H1 (cell line): Measurements from ENCODE around the gene CCDC169. TPM values are rescaled to one million over a fixed set of nuclear protein-coding genes. Genes with fewer than 3 reads are reported as not detected.

Source experiments
- CTCF ChIA-PET: fragments of 300-600 bp; sonication (Branson Sonifier 250); formaldehyde crosslinking; loops from one replicate; lab custom pipeline; 2021; ENCODE audit not compliant: partially characterized antibody; lab: Charles Lee
- POLR2A ChIA-PET: fragments of 300-600 bp; sonication (Branson Sonifier 250); formaldehyde crosslinking; loops from one replicate; lab custom pipeline; 2021; ENCODE audit warnings: inconsistent platforms; ENCODE audit not compliant: partially characterized antibody; lab: Charles Lee
- DNase-seq, 2 experiments: peaks; one replicate each; pipeline versions ENCODE4 v3.0.0 to v3.0.0-alpha.2; 2010 to 2022; ENCODE audit warnings: low spot score in 2 of 2, low read depth in 1 of 2, mixed read lengths in 1 of 2
- FAIRE-seq: peaks from 2 replicates; lab custom pipeline; 2011; peaks lifted over from hg19 to GRCh38; lab: Jason Lieb, UNC
- H2AFZ ChIP-seq: 2 replicates; pipeline ENCODE4 v1.8.1; 2012; ENCODE audit warnings: low read length, inconsistent platforms
- H2AK5ac ChIP-seq: 2 replicates; pipeline ENCODE4 v1.6.1; 2013; ENCODE audit warnings: low read depth, low read length
- H2BK120ac ChIP-seq: replicated peaks from 2 replicates; pipeline ENCODE3; 2013; ENCODE audit warnings: low read depth, low read length, inconsistent platforms
- H2BK12ac ChIP-seq: 2 replicates; pipeline ENCODE4 v1.6.1; 2013; ENCODE audit warnings: low read depth, low read length
- H2BK15ac ChIP-seq: 2 replicates; pipeline ENCODE4 v1.6.1; 2013; ENCODE audit warnings: low read length
- H2BK20ac ChIP-seq: 2 replicates; pipeline ENCODE4 v1.6.1; 2013; ENCODE audit warnings: low read length
- H2BK5ac ChIP-seq: 2 replicates; pipeline ENCODE4 v1.6.1; 2013; ENCODE audit warnings: low read depth, low read length
- H3K14ac ChIP-seq: 2 replicates; pipeline ENCODE4 v1.6.1; 2013; ENCODE audit warnings: inconsistent platforms; ENCODE audit not compliant: insufficient read length
- H3K18ac ChIP-seq: 2 replicates; pipeline ENCODE4 v1.6.1; 2013; ENCODE audit warnings: low read length; ENCODE audit errors: extremely low read depth
- H3K23ac ChIP-seq: 2 replicates; pipeline ENCODE4 v1.6.1; 2013; ENCODE audit warnings: inconsistent platforms; ENCODE audit not compliant: insufficient read length
- H3K23me2 ChIP-seq: 2 replicates; pipeline ENCODE4 v1.6.1; 2013; ENCODE audit warnings: low read depth, low read length
- H3K27ac ChIP-seq: 2 replicates; pipeline ENCODE4 v1.6.1; 2011; ENCODE audit warnings: low read depth, low read length, inconsistent platforms
- H3K27me3 ChIP-seq, 4 experiments: replicated peaks in 1 of 4; 1 replicate in 1 of 4; 2 replicates in 3 of 4; pipeline versions ENCODE4 v1.6.1 to v1.8.1; 2011 to 2013; ENCODE audit warnings: low read length in 3 of 4, mild to moderate bottlenecking in 3 of 4, inconsistent platforms in 2 of 4, mixed read lengths in 2 of 4, moderate library complexity in 1 of 4; ENCODE audit not compliant: control insufficient read depth in 3 of 4, insufficient read depth in 3 of 4; ENCODE audit errors: extremely low read depth in 1 of 4
- H3K36me3 ChIP-seq, 4 experiments: 2 replicates each; pipeline versions ENCODE4 v1.6.1 to v1.8.1; 2011 to 2013; ENCODE audit warnings: mild to moderate bottlenecking in 4 of 4, low read length in 3 of 4, moderate library complexity in 2 of 4, control low read depth in 1 of 4, inconsistent platforms in 1 of 4; ENCODE audit not compliant: insufficient read depth in 4 of 4, control insufficient read depth in 2 of 4
- H3K4ac ChIP-seq: replicated peaks from 2 replicates; pipeline ENCODE3; 2013; ENCODE audit warnings: low read length, low read depth, mixed read lengths, inconsistent platforms; ENCODE audit not compliant: insufficient read length
- H3K4me1 ChIP-seq, 4 experiments: replicated peaks in 1 of 4; 1 replicate in 1 of 4; 2 replicates in 3 of 4; pipeline versions ENCODE4 v1.6.1 to v1.8.1; 2011 to 2013; ENCODE audit warnings: low read length in 3 of 4, inconsistent platforms in 2 of 4, mixed read lengths in 1 of 4; ENCODE audit not compliant: insufficient read depth in 4 of 4, control insufficient read depth in 3 of 4
- H3K4me2 ChIP-seq, 2 experiments: 2 replicates each; pipeline versions ENCODE4 v1.6.1 to v1.8.1; 2011 to 2013; ENCODE audit warnings: low read depth in 2 of 2, low read length in 2 of 2, control low read depth in 1 of 2, inconsistent platforms in 1 of 2, mild to moderate bottlenecking in 1 of 2; ENCODE audit not compliant: insufficient read depth in 1 of 2
- H3K4me3 ChIP-seq, 4 experiments: fragments of 200-600, 300-600 bp in 1 of 4; sonication (generic), shearing (Covaris generic), sonication (Bioruptor Twin) in 1 of 4; 2 replicates each; pipeline versions ENCODE4 v1.5.1 to v1.8.1; 2011 to 2016; ENCODE audit warnings: low read length in 4 of 4, low read depth in 3 of 4, control low read depth in 2 of 4, inconsistent platforms in 2 of 4, mild to moderate bottlenecking in 2 of 4, mixed read lengths in 1 of 4, moderate library complexity in 1 of 4; ENCODE audit not compliant: insufficient read depth in 2 of 4; ENCODE audit errors: extremely low read depth in 1 of 4
- H3K56ac ChIP-seq: replicated peaks from 2 replicates; pipeline ENCODE3; 2013; ENCODE audit warnings: low read depth, mild to moderate bottlenecking, mixed read lengths, low read length, inconsistent platforms; ENCODE audit not compliant: insufficient read length
- H3K79me1 ChIP-seq: 2 replicates; pipeline ENCODE4 v1.6.1; 2013; ENCODE audit warnings: low read depth, low read length, control low read depth
- H3K79me2 ChIP-seq, 2 experiments: 2 replicates each; pipeline versions ENCODE4 v1.6.1 to v1.8.1; 2012 to 2013; ENCODE audit warnings: low read length in 2 of 2, mild to moderate bottlenecking in 2 of 2, inconsistent platforms in 1 of 2; ENCODE audit not compliant: insufficient read depth in 2 of 2, control insufficient read depth in 1 of 2
- H3K9ac ChIP-seq, 4 experiments: replicated peaks in 1 of 4; 1 replicate in 1 of 4; 2 replicates in 3 of 4; pipeline versions ENCODE4 v1.6.1 to v1.8.1; 2011 to 2013; ENCODE audit warnings: low read depth in 3 of 4, low read length in 3 of 4, control low read depth in 2 of 4, mild to moderate bottlenecking in 2 of 4, moderate library complexity in 2 of 4, inconsistent platforms in 1 of 4; ENCODE audit errors: extremely low read depth in 1 of 4
- H3K9me3 ChIP-seq, 2 experiments: 2 replicates each; pipeline versions ENCODE4 v1.6.1 to v1.8.1; 2012 to 2013; ENCODE audit warnings: mild to moderate bottlenecking in 2 of 2, moderate library complexity in 2 of 2, control low read depth in 1 of 2, inconsistent platforms in 1 of 2, low read depth in 1 of 2, low read length in 1 of 2, mixed read lengths in 1 of 2; ENCODE audit not compliant: insufficient read depth in 2 of 2
- H4K20me1 ChIP-seq, 2 experiments: replicated peaks in 1 of 2; 2 replicates each; pipeline versions ENCODE3 to v1.8.1; 2011 to 2013; ENCODE audit warnings: inconsistent platforms in 2 of 2, low read length in 2 of 2, mild to moderate bottlenecking in 1 of 2; ENCODE audit not compliant: insufficient read depth in 2 of 2, control insufficient read depth in 1 of 2
- H4K5ac ChIP-seq: 2 replicates; pipeline ENCODE4 v1.6.1; 2013; ENCODE audit warnings: low read length, low read depth, mixed read lengths, inconsistent platforms; ENCODE audit not compliant: insufficient read length
- H4K8ac ChIP-seq: 2 replicates; pipeline ENCODE4 v1.8.0; 2013; ENCODE audit warnings: mild to moderate bottlenecking, moderate library complexity, low read length, inconsistent platforms; ENCODE audit not compliant: insufficient read depth; ENCODE audit errors: extremely low read depth
- H4K91ac ChIP-seq: replicated peaks from 2 replicates; pipeline ENCODE3; 2013; ENCODE audit warnings: low read length, mixed read lengths, inconsistent platforms; ENCODE audit not compliant: insufficient read length
- CHD2 ChIP-seq: IDR thresholded peaks from 2 replicates; pipeline ENCODE4 v1.6.1; 2012; ENCODE audit warnings: low read length, improper control_type of control experiment
- EP300 ChIP-seq, 2 experiments: IDR thresholded peaks; 1 replicate in 1 of 2; 2 replicates in 1 of 2; pipeline ENCODE4 v1.6.1; 2011 to 2012; ENCODE audit warnings: low read depth in 2 of 2, low read length in 2 of 2, mild to moderate bottlenecking in 2 of 2, borderline replicate concordance in 1 of 2, inconsistent platforms in 1 of 2, moderate library complexity in 1 of 2
- KDM1A ChIP-seq: fragments of 200-600, 300-600 bp; sonication (generic); IDR thresholded peaks from 2 replicates; pipeline ENCODE4 v1.7.1; 2016; ENCODE audit warnings: mild to moderate bottlenecking, low read length, borderline replicate concordance
- POLR2A ChIP-seq, 2 experiments: IDR thresholded peaks; 1 replicate in 1 of 2; 2 replicates in 1 of 2; pipeline ENCODE4 v1.6.1; 2011; ENCODE audit warnings: low read depth in 2 of 2, low read length in 2 of 2, mild to moderate bottlenecking in 2 of 2; ENCODE audit errors: control extremely low read depth in 1 of 2
- RAD21 ChIP-seq, 2 experiments: IDR thresholded peaks in 1 of 2; conservative IDR thresholded peaks in 1 of 2; 2 replicates each; pipeline ENCODE4 v1.6.1; 2011; ENCODE audit warnings: low read depth in 2 of 2, low read length in 2 of 2, improper control_type of control experiment in 1 of 2, inconsistent platforms in 1 of 2, mild to moderate bottlenecking in 1 of 2, moderate library complexity in 1 of 2
- RXRA ChIP-seq: IDR thresholded peaks from 2 replicates; pipeline ENCODE4 v1.6.1; 2011; ENCODE audit warnings: low read depth, mild to moderate bottlenecking, low read length, moderate library complexity; ENCODE audit not compliant: insufficient read depth
- TBP ChIP-seq: IDR thresholded peaks from 2 replicates; pipeline ENCODE4 v1.6.1; 2011; ENCODE audit warnings: low read depth, low read length, improper control_type of control experiment
- WGBS, 2 experiments: shearing (Covaris generic) in 1 of 2; methylation state at CpG; one replicate each; pipeline versions ENCODE4 v1.1.6 to v1.1.7; 2013 to 2015; ENCODE audit warnings: low lambda C conversion rate in 2 of 2, mixed read lengths in 2 of 2, inconsistent platforms in 1 of 2, low coverage in 1 of 2, missing lambda C conversion rate in 1 of 2; ENCODE audit not compliant: insufficient replicate concordance in 2 of 2, insufficient coverage in 1 of 2, insufficient read length in 1 of 2; ENCODE audit errors: extremely low coverage in 1 of 2, missing lambda C conversion rate in 1 of 2; 5-methylcytosine and 5-hydroxymethylcytosine counted together
- polyA plus RNA-seq, 7 experiments: library from polyadenylated mRNA; depleted of rRNA in 3 of 7; stranded (reverse) in 5 of 7; unstranded in 2 of 7; fragments of >200 nt in 5 of 7; fragments of 200-250 nt in 2 of 7; gene quantifications; 1 replicate in 5 of 7; 2 replicates in 1 of 7; 4 replicates in 1 of 7; pipeline versions ENCODE4 v1.2.1 to v1.2.3, GENCODE V29; 2011 to 2013; ENCODE audit warnings: missing spikeins in 2 of 7, mixed read lengths in 2 of 7
- total RNA-seq: library from RNA; stranded (reverse); fragmentation: NEBNext Ultra II Directional; extraction: Animal tissue kit (Norgen Biotek cat#: 25700); gene quantifications from 2 replicates; pipeline ENCODE4 v1.2.1, GENCODE V29; 2021
- TF ChIP-seq, protein P1 (sequence below): IDR thresholded peaks from 2 replicates; pipeline ENCODE4 v1.6.1; 2012; ENCODE audit warnings: inconsistent platforms

CCDC169 gene
- total and polyA plus RNA-seq, 2 of the 8 experiments (the other 6 are each of a cell fraction or from before 2014, with no cell fraction given) = 7.2 to 44.0 TPM

DNA sequence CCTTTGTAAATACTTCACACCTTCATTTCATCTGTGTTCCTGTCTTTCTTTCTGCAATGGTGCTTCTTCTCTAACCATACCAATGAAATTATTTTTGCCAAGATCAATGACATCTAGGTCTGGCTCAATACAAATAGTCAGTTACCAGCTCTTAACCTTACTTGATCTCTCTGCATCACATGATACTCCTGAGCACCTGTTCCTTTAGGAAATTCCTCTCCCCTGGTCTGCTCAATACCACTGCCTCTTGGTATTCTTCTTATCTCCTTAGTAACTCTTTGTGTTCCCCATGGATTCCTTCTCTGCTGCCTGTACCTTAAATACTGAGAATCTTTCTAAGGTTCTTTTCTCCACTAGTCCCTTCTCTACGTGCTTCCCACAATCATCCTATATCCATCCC is 109.2 kb downstream of the CCDC169 start:
- Histone ChIP-seq H2BK5ac (no peak overlapping the region), H3K9me3 (no peaks in the 10 kb centered on the region), H3K18ac (no peak overlapping the region), H3K4me1 (no peaks in the 10 kb centered on the region), H2BK20ac (no peak overlapping the region), H3K36me3 (peaks cover 0 to 3% (median 0%) of the 10 kb centered on the region in 4 experiments; a peak in 2 of 8 replicates), H2AFZ (no peak overlapping the region), H3K14ac (no peak overlapping the region), H4K8ac (no peak overlapping the region), H3K4me2 (no peak overlapping the region), H4K20me1 (no peaks in the 10 kb centered on the region), H2AK5ac (no peak overlapping the region), H3K4me3 (no peak overlapping the region), H3K27me3 (no peaks in the 10 kb centered on the region), H4K91ac (no peak overlapping the region), H3K79me2 (no peaks in the 10 kb centered on the region), H3K79me1 (no peaks in the 10 kb centered on the region), H3K9ac (no peak overlapping the region), H3K23ac (no peak overlapping the region), H3K27ac (no peak overlapping the region), H2BK120ac (no peak overlapping the region), H2BK15ac (no peak overlapping the region), H2BK12ac (no peak overlapping the region), H3K23me2 (no peaks in the 10 kb centered on the region), H3K56ac (no peak overlapping the region), H3K4ac (no peak overlapping the region), H4K5ac (no peak overlapping the region)
- TF ChIP-seq EP300 (IDR thresholded peaks at IDR 0.05; ENCODE audit: borderline replicate concordance in 1 of 2, low read depth in 2 of 2, low read length in 2 of 2) (no peak), KDM1A (no peak), RXRA (no peak), RAD21 (IDR thresholded peaks at IDR 0.05 in 1 of 2, conservative IDR thresholded peaks at IDR 0.05 in 1 of 2; ENCODE audit: low read depth in 2 of 2, low read length in 2 of 2) (no peak), TBP (no peak), POLR2A (IDR thresholded peaks at IDR 0.05; ENCODE audit: control extremely low read depth in 1 of 2, low read depth in 2 of 2, low read length in 2 of 2) (no peak), CHD2 (no peak)
- TF ChIP-seq, protein P1, sequence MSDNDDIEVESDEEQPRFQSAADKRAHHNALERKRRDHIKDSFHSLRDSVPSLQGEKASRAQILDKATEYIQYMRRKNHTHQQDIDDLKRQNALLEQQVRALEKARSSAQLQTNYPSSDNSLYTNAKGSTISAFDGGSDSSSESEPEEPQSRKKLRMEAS = no peak
- ChIA-PET CTCF (interaction anchor here (0.8 to 1.4 kb wide), 2 partner anchors 9 to 102 kb away, joined by 3 to 4 read pairs; no protein-coding TSS in a partner anchor), POLR2A (no interaction called here)
- FAIRE-seq (no peak), DNase-seq (no peak)
- 90% methylated on average over 1 of the region's 1 CpG; no CpG with 5 or more reads in 1 of the 2 experiments for WGBS, 2 experiments
